CD14-positive monocyte (primary cell): ENCODE data around the gene H6PD. TPM values are rescaled to one million over a fixed set of nuclear protein-coding genes. Genes with fewer than 3 reads are reported as not detected.
"Not testable (repeated sequence)": the region's sequence is repeated elsewhere in the genome, so short reads cannot be mapped to it uniquely, and the experiment has no call there.

Experiments
- DNase-seq, 3 donors: peaks; one replicate each; pipeline ENCODE4 v3.0.0-alpha.2; 2011 to 2022
- H2AFZ ChIP-seq: 2 replicates; pipeline ENCODE4 v1.6.0; 2012; ENCODE audit warnings: mild to moderate bottlenecking, low read depth, low read length, inconsistent platforms; ENCODE audit not compliant: insufficient read depth, poor library complexity, severe bottlenecking
- H3K27ac ChIP-seq, 2 donors: 1 replicate in 1 of 2; 2 replicates in 1 of 2; pipeline ENCODE4 v1.5.1; 2012 to 2013; ENCODE audit warnings: low read length in 2 of 2, control low read depth in 1 of 2, inconsistent platforms in 1 of 2, low read depth in 1 of 2, mild to moderate bottlenecking in 1 of 2
- H3K27me3 ChIP-seq, 2 donors: one replicate each; pipeline versions ENCODE4 v1.6.0 to v1.6.1; 2011 to 2013; ENCODE audit warnings: low read length in 2 of 2; ENCODE audit not compliant: control insufficient read depth in 2 of 2, insufficient read depth in 2 of 2
- H3K36me3 ChIP-seq, 2 donors: replicated peaks in 1 of 2; 1 replicate in 1 of 2; 2 replicates in 1 of 2; pipeline versions ENCODE4 v1.5.1 to v1.6.1; 2012 to 2013; ENCODE audit warnings: low read length in 2 of 2, control low read depth in 1 of 2, inconsistent platforms in 1 of 2, mild to moderate bottlenecking in 1 of 2; ENCODE audit not compliant: insufficient read depth in 2 of 2, control insufficient read depth in 1 of 2
- H3K4me1 ChIP-seq, 2 donors: 1 replicate in 1 of 2; 2 replicates in 1 of 2; pipeline versions ENCODE4 v1.5.1 to v1.6.1; 2012 to 2013; ENCODE audit warnings: low read length in 2 of 2, control low read depth in 1 of 2, inconsistent platforms in 1 of 2, mild to moderate bottlenecking in 1 of 2, moderate library complexity in 1 of 2; ENCODE audit not compliant: insufficient read depth in 2 of 2, control insufficient read depth in 1 of 2
- H3K4me2 ChIP-seq: replicated peaks from 2 replicates; pipeline ENCODE3; 2012; ENCODE audit warnings: low read length, moderate library complexity, mild to moderate bottlenecking; ENCODE audit not compliant: poor library complexity, severe bottlenecking; ENCODE audit errors: extremely low read depth
- H3K4me3 ChIP-seq, 3 experiments: fragments of 200-600 bp in 1 of 3; sonication (generic) in 1 of 3; replicated peaks in 1 of 3; 1 replicate in 2 of 3; 2 replicates in 1 of 3; pipeline ENCODE4 v1.5.1; 2011 to 2013; ENCODE audit warnings: low read length in 3 of 3, mild to moderate bottlenecking in 3 of 3, control low read depth in 2 of 3, low read depth in 2 of 3, inconsistent platforms in 1 of 3, moderate library complexity in 1 of 3
- H3K79me2 ChIP-seq: 2 replicates; pipeline ENCODE4 v1.6.0; 2012; ENCODE audit warnings: mild to moderate bottlenecking, control low read depth, inconsistent platforms, low read length, moderate library complexity; ENCODE audit not compliant: insufficient read depth
- H3K9ac ChIP-seq: 2 replicates; pipeline ENCODE4 v1.6.0; 2017; ENCODE audit warnings: low read length, mild to moderate bottlenecking; ENCODE audit not compliant: insufficient read depth, poor library complexity, severe bottlenecking
- H3K9me3 ChIP-seq, 2 donors: replicated peaks in 1 of 2; 1 replicate in 1 of 2; 2 replicates in 1 of 2; pipeline versions ENCODE4 v1.5.1 to v1.6.1; 2012 to 2013; ENCODE audit warnings: low read length in 2 of 2, control low read depth in 1 of 2; ENCODE audit not compliant: control insufficient read depth in 1 of 2, insufficient read depth in 1 of 2
- H4K20me1 ChIP-seq: 2 replicates; pipeline ENCODE4 v1.6.0; 2012; ENCODE audit warnings: mild to moderate bottlenecking, low read length, control low read depth, moderate library complexity; ENCODE audit not compliant: insufficient read depth
- H3K27ac Mint-ChIP-seq, 7 donors: one replicate each; pipeline ENCODE4 v1.8.0; 2020; ENCODE audit warnings: mild to moderate bottlenecking in 7 of 7, mixed read lengths in 7 of 7, moderate library complexity in 6 of 7, inconsistent platforms in 2 of 7
- H3K27me3 Mint-ChIP-seq, 3 donors: one replicate each; pipeline ENCODE4 v1.8.0; 2021 to 2022; ENCODE audit warnings: low read depth in 3 of 3, mild to moderate bottlenecking in 3 of 3, mixed read lengths in 3 of 3, moderate library complexity in 3 of 3, inconsistent platforms in 1 of 3
- H3K36me3 Mint-ChIP-seq, 2 donors: one replicate each; pipeline ENCODE4 v1.8.0; 2020; ENCODE audit warnings: mixed read lengths in 2 of 2, inconsistent platforms in 1 of 2, mild to moderate bottlenecking in 1 of 2
- H3K4me1 Mint-ChIP-seq: one replicate; pipeline ENCODE4 v1.8.0; 2020; ENCODE audit warnings: mild to moderate bottlenecking, mixed read lengths
- H3K4me3 Mint-ChIP-seq, 2 donors: one replicate each; pipeline ENCODE4 v1.8.0; 2020; ENCODE audit warnings: mild to moderate bottlenecking in 2 of 2, mixed read lengths in 2 of 2, moderate library complexity in 1 of 2
- H3K9me3 Mint-ChIP-seq, 7 donors: one replicate each; pipeline ENCODE4 v1.8.0; 2020 to 2022; ENCODE audit warnings: mixed read lengths in 7 of 7, mild to moderate bottlenecking in 6 of 7, moderate library complexity in 6 of 7, inconsistent platforms in 2 of 7
- CTCF ChIP-seq: fragments of 200-600 bp; IDR thresholded peaks from one replicate; pipeline ENCODE4 v1.8.0; 2022; ENCODE audit warnings: antibody characterized with exemption, mild to moderate bottlenecking
- WGBS: methylation state at CpG from one replicate; pipeline ENCODE4 v1.1.5; 2013; ENCODE audit warnings: missing lambda C conversion rate; ENCODE audit not compliant: insufficient coverage; 5-methylcytosine and 5-hydroxymethylcytosine counted together
- intact Hi-C, 2 donors: fragments of 100-400 bp; cut with micrococcal nuclease; formaldehyde crosslinking; loops; one replicate each; pipeline versions ENCODE4 v1.15.0 to v1.15.1; 2023
- polyA plus RNA-seq, 3 donors: library from polyadenylated mRNA; depleted of rRNA in 1 of 3; unstranded in 2 of 3; stranded (reverse) in 1 of 3; fragments of 300-500 nt in 2 of 3; fragments of >200 nt in 1 of 3; fragmentation: Illumina TruSeq in 2 of 3; gene quantifications; 1 replicate in 2 of 3; 2 replicates in 1 of 3; pipeline ENCODE4 v1.2.3, GENCODE V29; 2012 to 2021

H6PD gene
- polyA plus RNA-seq, 3 donors: 8.6 to 15.9 (median 11.4) TPM

- Histone ChIP-seq H3K4me3 (no peak overlapping the region), H3K27ac (no peak overlapping the region), H3K36me3 (no peaks in the 10 kb centered on the region), H2AFZ (no peak overlapping the region), H4K20me1 (no peaks in the 10 kb centered on the region), H3K27me3 (peaks cover 14 to 37% of the 10 kb centered on the region in 2 donors), H3K4me2 (no peak overlapping the region), H3K4me1 (peaks cover 20% of the 10 kb centered on the region in 2 donors), H3K9ac (no peak overlapping the region), H3K79me2 (no peaks in the 10 kb centered on the region), H3K9me3 (no peaks in the 10 kb centered on the region)
- Mint-ChIP-seq H3K4me3 (peak overlapping the region in 1 of 2 donors; percentile 18), H3K27me3 (peaks cover 10 to 23% (median 11%) of the 10 kb centered on the region in 3 donors), H3K4me1 (peaks cover 13% of the 10 kb centered on the region), H3K27ac (no peak overlapping the region), H3K9me3 (peaks cover 0 to 2% (median 0%) of the 10 kb centered on the region in 7 donors), H3K36me3 (no peaks in the 10 kb centered on the region)
- intact Hi-C loops: no loop called here
- WGBS: no CpG with 5 or more reads among the region's 3 CpGs
- TF ChIP-seq CTCF: no peak
- no peak for DNase-seq
Observed at GRCh38 chr1:9298282-9298681, 63.7 kb downstream of the H6PD start.

- peaks cover 10 to 23% (median 11%) of the 10 kb centered on the region in 3 donors for H3K27me3 Mint-ChIP-seq
- H3K36me3 ChIP-seq, H3K4me3 Mint-ChIP-seq, H3K9ac ChIP-seq, H3K4me3 ChIP-seq, H3K36me3 Mint-ChIP-seq, H4K20me1 ChIP-seq, H3K9me3 ChIP-seq, H2AFZ ChIP-seq, H3K79me2 ChIP-seq, intact Hi-C loops, H3K27ac ChIP-seq, H3K9me3 Mint-ChIP-seq, H3K4me2 ChIP-seq: not testable (repeated sequence)
- peak in 1 of 3 donors; percentile 19 for DNase-seq
- Histone ChIP-seq H3K4me1 (peaks cover 10 to 11% of the 10 kb centered on the region in 2 donors), H3K27me3 (peaks cover 2 to 23% of the 10 kb centered on the region in 2 donors)
- peak overlapping the region in 1 of 7 donors; percentile 27 for H3K27ac Mint-ChIP-seq
- WGBS: 51% methylated on average over 6 of the region's 16 CpGs
- peaks cover 13% of the 10 kb centered on the region for H3K4me1 Mint-ChIP-seq
Observed at GRCh38 chr1:9299571-9300541, 65.3 kb downstream of the H6PD start.
